ENCODE results near the gene SIRPA. TPM values are rescaled to one million over a fixed set of nuclear protein-coding genes. Genes with fewer than 3 reads are reported as not detected.

The SIRPA gene
- total and polyA plus RNA-seq, 2 of the 8 experiments (the other 6 are each of a cell fraction or from before 2014, with no cell fraction given): 3.9 to 4.3 TPM

DNA sequence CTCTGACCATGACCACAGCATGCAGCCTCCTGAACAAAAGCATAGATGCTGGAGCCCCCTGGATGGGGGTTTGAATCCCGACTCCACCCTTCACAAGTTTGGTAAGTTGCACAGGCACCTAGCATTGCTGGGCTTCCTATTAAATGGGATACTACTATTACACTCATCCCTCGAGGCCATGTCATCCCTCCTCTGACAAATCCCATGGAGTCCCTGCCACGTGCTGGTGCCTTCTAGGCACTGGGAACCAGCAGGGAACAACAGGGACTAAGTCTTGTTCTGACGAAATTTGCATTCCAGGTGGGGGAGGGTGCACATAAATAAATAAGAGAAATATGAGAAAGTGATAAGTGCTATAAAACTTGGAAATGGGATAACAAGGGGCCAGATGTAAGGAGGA lies 15.3 kb upstream of the SIRPA start:
- H3K27me3 ChIP-seq (replicated peaks in 1 of 4; ENCODE audit: control insufficient read depth in 3 of 4, extremely low read depth in 1 of 4, insufficient read depth in 3 of 4, low read length in 3 of 4): no peaks in the 10 kb centered on the region; a peak in 1 of 7 replicates
- CTCF ChIA-PET (ENCODE audit: partially characterized antibody): interaction anchor here (0.8 to 1.9 kb wide), 3 partner anchors 12 to 57 kb away, joined by 3 to 7 read pairs (median 3); no protein-coding TSS in a partner anchor

More for the DNA sequence above, 15.3 kb upstream of the SIRPA start:
- FAIRE-seq (no peak), DNase-seq (ENCODE audit: low read depth in 1 of 2, low spot score in 2 of 2) (no peak)
- H3K9ac ChIP-seq (replicated peaks in 1 of 4; ENCODE audit: extremely low read depth in 1 of 4, low read depth in 3 of 4, low read length in 3 of 4): no peak overlapping the region
- H2AK5ac ChIP-seq (ENCODE audit: low read depth, low read length): no peak overlapping the region; the same call in 1 of the 2 replicates
- WGBS, 2 experiments (ENCODE audit: extremely low coverage in 1 of 2, insufficient coverage in 1 of 2, insufficient read length in 1 of 2, insufficient replicate concordance in 2 of 2, low coverage in 1 of 2, low lambda C conversion rate in 2 of 2, missing lambda C conversion rate in 1 of 2): 80% methylated on average over 4 of the region's 4 CpGs; no CpG with 5 or more reads in 1 of the 2 experiments
- no peak overlapping the region for H2BK5ac ChIP-seq (ENCODE audit: low read depth, low read length)
- POLR2A ChIA-PET (ENCODE audit: partially characterized antibody): no interaction called here
- no peak overlapping the region for H3K56ac ChIP-seq (replicated peaks; ENCODE audit: insufficient read length, low read depth, low read length)
- no peaks in the 10 kb centered on the region for H3K79me2 ChIP-seq (ENCODE audit: control insufficient read depth in 1 of 2, insufficient read depth in 2 of 2, low read length in 2 of 2)
- H3K4me1 ChIP-seq (replicated peaks in 1 of 4; ENCODE audit: control insufficient read depth in 3 of 4, insufficient read depth in 4 of 4, low read length in 3 of 4): peaks cover 0 to 14% (median 1%) of the 10 kb centered on the region in 4 experiments; a peak in 5 of 7 replicates
- H2BK15ac ChIP-seq (ENCODE audit: low read length): no peak overlapping the region
- no peak overlapping the region for H3K27ac ChIP-seq (ENCODE audit: low read depth, low read length)
- no peak overlapping the region for H3K4ac ChIP-seq (replicated peaks; ENCODE audit: insufficient read length, low read depth, low read length)
- H3K23ac ChIP-seq (ENCODE audit: insufficient read length): no peak overlapping the region
- H2BK120ac ChIP-seq (replicated peaks; ENCODE audit: low read depth, low read length): no peak overlapping the region
- TF ChIP-seq CEBPB (IDR thresholded peaks at IDR 0.05; ENCODE audit: low read depth, low read length): no peak
- TF ChIP-seq, protein P1, sequence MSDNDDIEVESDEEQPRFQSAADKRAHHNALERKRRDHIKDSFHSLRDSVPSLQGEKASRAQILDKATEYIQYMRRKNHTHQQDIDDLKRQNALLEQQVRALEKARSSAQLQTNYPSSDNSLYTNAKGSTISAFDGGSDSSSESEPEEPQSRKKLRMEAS (IDR thresholded peaks at IDR 0.05): no peak
- no peak for TF ChIP-seq FOSL1 (IDR thresholded peaks at IDR 0.05; ENCODE audit: insufficient read depth, low read depth, low read length)
- H3K18ac ChIP-seq (ENCODE audit: extremely low read depth, low read length): no peak overlapping the region
- peaks cover 2% of the 10 kb centered on the region; the same call in 1 of the 2 replicates for H3K23me2 ChIP-seq (ENCODE audit: low read depth, low read length)
- no peaks in the 10 kb centered on the region; the same call in 1 of the 2 replicates for H3K79me1 ChIP-seq (ENCODE audit: low read depth, low read length)
- no peak overlapping the region for H2AFZ ChIP-seq (ENCODE audit: low read length)
- H3K36me3 ChIP-seq (ENCODE audit: control insufficient read depth in 2 of 4, insufficient read depth in 4 of 4, low read length in 3 of 4): no peaks in the 10 kb centered on the region
- no peak overlapping the region for H3K4me2 ChIP-seq (ENCODE audit: insufficient read depth in 1 of 2, low read depth in 2 of 2, low read length in 2 of 2)
- H2BK12ac ChIP-seq (ENCODE audit: low read depth, low read length): no peak overlapping the region
- H3K9me3 ChIP-seq (ENCODE audit: insufficient read depth in 2 of 2, low read depth in 1 of 2, low read length in 1 of 2): no peaks in the 10 kb centered on the region
- peaks cover 0 to 2% of the 10 kb centered on the region in 2 experiments for H4K20me1 ChIP-seq (replicated peaks in 1 of 2; ENCODE audit: control insufficient read depth in 1 of 2, insufficient read depth in 2 of 2, low read length in 2 of 2)
- no peak overlapping the region for H2BK20ac ChIP-seq (ENCODE audit: low read length)
- H4K5ac ChIP-seq (ENCODE audit: insufficient read length, low read depth, low read length): no peak overlapping the region
- no peak overlapping the region for H4K8ac ChIP-seq (ENCODE audit: extremely low read depth, insufficient read depth, low read length)
- no peak overlapping the region for H3K14ac ChIP-seq (ENCODE audit: insufficient read length)
- no peak overlapping the region for H4K91ac ChIP-seq (replicated peaks; ENCODE audit: insufficient read length, low read length)
- no peak overlapping the region for H3K4me3 ChIP-seq (ENCODE audit: extremely low read depth in 1 of 4, insufficient read depth in 2 of 4, low read depth in 3 of 4, low read length in 4 of 4)
